AG20443 (cell line): Measurements from ENCODE around the gene ZNF792.
"Not testable (repeated sequence)": the region's sequence is repeated elsewhere in the genome, so short reads cannot be mapped to it uniquely, and the experiment has no call there.

ENCODE experiments used
- DNase-seq: peaks from one replicate; pipeline ENCODE4 v3.0.0; 2012; ENCODE audit warnings: low spot score, mixed read lengths

ZNF792 gene

DNA sequence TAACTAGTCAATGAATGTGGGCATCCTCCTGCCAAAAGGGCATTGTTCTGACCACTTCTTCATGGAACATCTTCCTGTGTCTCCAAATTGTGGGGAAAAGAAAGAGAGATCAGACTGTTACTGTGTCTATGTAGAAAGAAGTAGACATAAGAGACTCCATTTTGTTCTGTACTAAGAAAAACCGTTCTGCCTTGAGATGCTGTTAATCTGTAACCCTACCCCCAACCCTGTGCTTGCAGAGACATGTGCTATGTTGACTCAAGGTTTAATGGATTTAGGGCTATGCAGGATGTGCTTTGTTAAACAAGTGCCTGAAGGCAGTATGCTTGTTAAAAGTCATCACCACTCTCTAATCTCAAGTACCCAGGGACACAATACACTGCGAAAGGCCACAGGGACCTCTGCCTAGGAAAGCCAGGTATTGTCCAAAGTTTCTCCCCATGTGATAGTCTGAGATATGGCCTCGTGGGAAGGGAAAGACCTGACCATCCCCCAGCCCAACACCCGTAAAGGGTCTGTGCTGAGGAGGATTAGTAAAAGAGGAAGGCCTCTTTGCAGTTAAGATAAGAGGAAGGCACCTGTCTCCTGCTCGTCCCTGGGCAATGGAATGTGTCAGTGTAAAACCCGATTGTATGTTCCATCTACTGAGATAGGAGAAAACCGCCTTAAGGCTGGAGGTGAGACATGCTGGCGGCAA, 43.8 kb downstream of the ZNF792 start:
- not testable (repeated sequence) for DNase-seq

DNA sequence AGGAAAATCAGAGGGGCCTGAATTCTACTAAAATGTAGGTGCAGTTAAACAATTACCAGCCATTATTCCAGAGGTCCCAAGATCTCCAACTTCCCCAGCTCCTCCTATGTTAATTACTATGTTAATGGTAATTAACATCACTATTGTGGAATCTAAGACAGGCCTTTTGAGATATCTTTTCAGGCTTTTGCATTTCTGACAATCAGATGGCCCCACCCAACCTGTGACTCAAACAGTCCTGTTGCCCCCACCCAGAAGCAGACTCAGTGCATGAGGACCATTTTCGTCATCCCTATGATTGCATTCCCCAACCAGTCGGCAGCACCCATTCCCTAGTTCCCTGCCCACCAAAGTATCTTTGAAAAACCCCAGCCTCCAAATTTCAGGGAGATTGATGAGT, 45.8 kb downstream of the ZNF792 start:
- DNase-seq = no peak

DNA sequence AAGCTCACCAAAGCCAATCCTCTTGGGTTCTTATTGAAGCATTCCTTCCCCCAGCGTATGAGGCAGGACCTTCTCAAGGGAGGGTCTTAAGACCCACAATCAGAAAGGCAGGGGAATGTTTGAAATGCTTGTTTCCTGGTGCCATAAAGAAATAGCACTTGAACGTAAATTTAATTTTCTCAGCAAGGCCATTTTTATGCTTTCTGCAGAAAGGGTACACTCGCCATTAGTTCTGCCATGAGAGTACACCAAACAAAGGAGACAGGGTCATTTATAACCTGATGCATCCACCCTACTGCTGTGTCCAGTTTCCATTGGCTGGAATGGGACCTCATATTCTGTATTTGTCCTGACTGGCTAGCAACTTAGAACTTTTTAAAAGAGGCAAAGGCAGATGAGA, 46.9 kb downstream of the ZNF792 start:
- not testable (repeated sequence) for DNase-seq

DNA sequence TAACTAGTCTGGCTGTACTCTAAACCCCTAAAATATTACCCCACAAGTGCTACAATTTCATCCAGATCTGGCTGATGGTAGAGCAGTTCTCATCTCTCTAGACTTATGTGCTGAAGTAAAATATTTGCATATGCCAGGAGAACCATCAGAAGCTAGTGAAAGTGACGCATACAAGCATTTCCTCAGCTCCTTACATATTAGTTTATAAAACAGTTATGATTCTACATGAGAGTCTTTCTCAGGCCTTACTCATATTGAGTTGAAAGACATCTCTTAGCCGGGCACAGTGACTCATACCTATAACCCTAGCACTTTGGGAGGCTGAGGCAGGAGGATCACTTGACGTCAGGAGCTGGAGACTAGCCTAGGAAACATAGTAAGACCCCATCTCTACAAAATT, 53.3 kb downstream of the ZNF792 start:
- DNase-seq = no peak
